Endothelial cell (in vitro differentiated cells): ENCODE results near the gene PLXDC1. TPM values are rescaled to one million over a fixed set of nuclear protein-coding genes. Genes with fewer than 3 reads are reported as not detected.

Experiments used
- DNase-seq: peaks from one replicate; pipeline ENCODE4 v3.0.0; 2021; ENCODE audit warnings: low spot score
- H3K27ac Mint-ChIP-seq: one replicate; pipeline ENCODE4 v1.8.0; 2021; ENCODE audit warnings: mixed read lengths, inconsistent platforms; ENCODE audit not compliant: unreplicated experiment
- H3K27me3 Mint-ChIP-seq: one replicate; pipeline ENCODE4 v1.8.0; 2021; ENCODE audit warnings: mild to moderate bottlenecking, moderate library complexity, mixed read lengths, inconsistent platforms; ENCODE audit not compliant: unreplicated experiment
- H3K36me3 Mint-ChIP-seq: one replicate; pipeline ENCODE4 v1.8.0; 2021; ENCODE audit warnings: mild to moderate bottlenecking, low read depth, mixed read lengths, inconsistent platforms; ENCODE audit not compliant: unreplicated experiment
- H3K4me1 Mint-ChIP-seq: one replicate; pipeline ENCODE4 v1.8.0; 2021; ENCODE audit warnings: mild to moderate bottlenecking, mixed read lengths, inconsistent platforms; ENCODE audit not compliant: unreplicated experiment
- H3K4me3 Mint-ChIP-seq: one replicate; pipeline ENCODE4 v1.8.0; 2021; ENCODE audit warnings: mild to moderate bottlenecking, mixed read lengths, inconsistent platforms; ENCODE audit not compliant: unreplicated experiment
- H3K9me3 Mint-ChIP-seq: one replicate; pipeline ENCODE4 v1.8.0; 2021; ENCODE audit warnings: mixed read lengths, inconsistent platforms; ENCODE audit not compliant: unreplicated experiment
- CTCF ChIP-seq: fragments of 200-600 bp; sonication (generic); IDR thresholded peaks from one replicate; pipeline ENCODE4 v1.5.0; 2021; ENCODE audit warnings: antibody characterized with exemption; ENCODE audit not compliant: unreplicated experiment
- total RNA-seq: library from RNA; stranded (reverse); fragmentation: NEBNext Ultra II Directional; extraction: Animal tissue kit (Norgen Biotek cat#: 25700); gene quantifications from one replicate; pipeline ENCODE4 v1.2.1, GENCODE V29; 2021; ENCODE audit not compliant: unreplicated experiment

Gene PLXDC1
- total RNA-seq, 1 donor from 2014 or later: 3.7 TPM

- Mint-ChIP-seq H3K36me3 (no peaks in the 10 kb centered on the region), H3K27ac (no peak overlapping the region), H3K27me3 (peaks cover 2% of the 10 kb centered on the region), H3K4me3 (no peak overlapping the region), H3K9me3 (no peaks in the 10 kb centered on the region), H3K4me1 (no peaks in the 10 kb centered on the region)
- TF ChIP-seq CTCF: no peak
- no peak for DNase-seq
Measured at GRCh38 chr17:39083270-39083669, 68.2 kb downstream of the PLXDC1 start.

GRCh38 chr17:39082482-39082881 is 69.0 kb downstream of the PLXDC1 start:
- TF ChIP-seq CTCF: no peak
- Mint-ChIP-seq H3K36me3 (no peaks in the 10 kb centered on the region), H3K27ac (no peak overlapping the region), H3K9me3 (no peaks in the 10 kb centered on the region), H3K4me1 (no peaks in the 10 kb centered on the region), H3K4me3 (no peak overlapping the region), H3K27me3 (peaks cover 2% of the 10 kb centered on the region)
- DNase-seq: no peak

GRCh38 chr17:39081851-39082250 is 69.6 kb downstream of the PLXDC1 start:
- Mint-ChIP-seq H3K9me3 (no peaks in the 10 kb centered on the region), H3K27ac (no peak overlapping the region), H3K4me1 (no peaks in the 10 kb centered on the region), H3K36me3 (no peaks in the 10 kb centered on the region), H3K4me3 (no peak overlapping the region), H3K27me3 (peaks cover 2% of the 10 kb centered on the region)
- no peak for TF ChIP-seq CTCF
- no peak for DNase-seq

- H3K4me1 Mint-ChIP-seq: no peaks in the 10 kb centered on the region
- no peak overlapping the region for H3K4me3 Mint-ChIP-seq
- H3K36me3 Mint-ChIP-seq: no peaks in the 10 kb centered on the region
- H3K9me3 Mint-ChIP-seq: no peaks in the 10 kb centered on the region
- H3K27ac Mint-ChIP-seq: no peak overlapping the region
- TF ChIP-seq CTCF: no peak
- DNase-seq: no peak
- H3K27me3 Mint-ChIP-seq: peaks cover 2% of the 10 kb centered on the region
Measured at GRCh38 chr17:39080421-39081078, 70.9 kb downstream of the PLXDC1 start.

GRCh38 chr17:39079836-39080235 is 71.6 kb downstream of the PLXDC1 start:
- no peak overlapping the region for H3K4me3 Mint-ChIP-seq
- H3K27me3 Mint-ChIP-seq: peaks cover 4% of the 10 kb centered on the region
- no peaks in the 10 kb centered on the region for H3K4me1 Mint-ChIP-seq
- no peak for DNase-seq
- no peaks in the 10 kb centered on the region for H3K36me3 Mint-ChIP-seq
- TF ChIP-seq CTCF: no peak
- H3K9me3 Mint-ChIP-seq: no peaks in the 10 kb centered on the region
- H3K27ac Mint-ChIP-seq: no peak overlapping the region
